ENCODE results near the gene AHI1. TPM values are rescaled to one million over a fixed set of nuclear protein-coding genes. Genes with fewer than 3 reads are reported as not detected.
A peak's percentile ranks its signal among the peaks of the same experiment; 100 is the strongest.

The AHI1 gene
- total and polyA plus RNA-seq, 2 of the 13 experiments (the other 11 are each of a cell fraction or from before 2014, with no cell fraction given): 7.2 to 18.6 TPM

- TF ChIP-seq ZNF646 (CRISPR knock-in tag; IDR thresholded peaks at IDR 0.05): no peak
- TF ChIP-seq ZNF337 (CRISPR knock-in tag; IDR thresholded peaks at IDR 0.05; ENCODE audit: borderline replicate concordance, low read depth): no peak
- no peak for TF ChIP-seq SCMH1 (CRISPR knock-in tag; IDR thresholded peaks at IDR 0.05; ENCODE audit: borderline replicate concordance)
- no peak for TF ChIP-seq ZFYVE20 (CRISPR knock-in tag; IDR thresholded peaks at IDR 0.05; ENCODE audit: borderline replicate concordance, low read depth)
- TF ChIP-seq TFE3 (CRISPR knock-in tag; IDR thresholded peaks at IDR 0.05): peak; percentile 65; the same call in 1 of the 2 replicates
- peak; percentile 93 for TF ChIP-seq ARNT2 (CRISPR knock-in tag; IDR thresholded peaks at IDR 0.05; ENCODE audit: low read depth)
- TF ChIP-seq ZBTB2 (CRISPR knock-in tag; IDR thresholded peaks at IDR 0.05; ENCODE audit: low read depth): no peak
- no peak; the same call in 1 of the 2 replicates for TF ChIP-seq ZNF101 (CRISPR knock-in tag; IDR thresholded peaks at IDR 0.05; ENCODE audit: borderline replicate concordance, low read depth)
- peak; percentile 95 for TF ChIP-seq SALL1 (CRISPR knock-in tag; IDR thresholded peaks at IDR 0.05)
- TF ChIP-seq SOX5 (CRISPR knock-in tag; IDR thresholded peaks at IDR 0.05; ENCODE audit: borderline replicate concordance): peak; percentile 30; the same call in 1 of the 2 replicates
- TF ChIP-seq MXD1 (CRISPR knock-in tag; IDR thresholded peaks at IDR 0.05): peak; percentile 98
- no peak for TF ChIP-seq BCLAF1 (IDR thresholded peaks at IDR 0.05)
- 0 out of 2 replicates have a peak, but pooled peaks have one; percentile 16 for TF ChIP-seq NFYC (CRISPR knock-in tag; IDR thresholded peaks at IDR 0.05)
- peak; percentile 97 for TF ChIP-seq ZNF547 (CRISPR knock-in tag; IDR thresholded peaks at IDR 0.05)
- TF ChIP-seq ZNF761 (CRISPR knock-in tag; conservative IDR thresholded peaks at IDR 0.05): peak; percentile 40; the same call in 1 of the 2 replicates
Measured at GRCh38 chr6:135497412-135498184, at the start of gene AHI1 (continued).
